ENCODE results near the gene ETS1.

DNA sequence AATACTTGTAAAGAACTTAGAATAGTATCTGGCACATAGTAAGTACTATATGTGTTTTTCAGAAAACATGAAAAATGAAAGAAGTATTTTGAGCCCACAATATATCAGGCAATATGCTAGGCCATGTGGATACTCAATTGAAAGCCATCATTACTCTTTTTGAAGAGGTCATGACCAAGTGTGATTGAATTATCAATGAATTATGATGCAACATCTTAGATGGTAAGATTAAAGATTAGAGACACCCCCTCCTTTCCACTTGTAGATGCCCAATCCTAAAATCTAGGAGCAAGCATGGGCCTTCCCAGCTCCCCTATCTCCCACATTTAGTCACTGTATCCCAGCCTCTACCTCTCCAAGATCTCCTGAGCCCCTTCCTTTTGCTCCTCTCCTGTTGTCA lies 154.4 kb downstream of the ETS1 start:
- TF ChIP-seq, protein P1, sequence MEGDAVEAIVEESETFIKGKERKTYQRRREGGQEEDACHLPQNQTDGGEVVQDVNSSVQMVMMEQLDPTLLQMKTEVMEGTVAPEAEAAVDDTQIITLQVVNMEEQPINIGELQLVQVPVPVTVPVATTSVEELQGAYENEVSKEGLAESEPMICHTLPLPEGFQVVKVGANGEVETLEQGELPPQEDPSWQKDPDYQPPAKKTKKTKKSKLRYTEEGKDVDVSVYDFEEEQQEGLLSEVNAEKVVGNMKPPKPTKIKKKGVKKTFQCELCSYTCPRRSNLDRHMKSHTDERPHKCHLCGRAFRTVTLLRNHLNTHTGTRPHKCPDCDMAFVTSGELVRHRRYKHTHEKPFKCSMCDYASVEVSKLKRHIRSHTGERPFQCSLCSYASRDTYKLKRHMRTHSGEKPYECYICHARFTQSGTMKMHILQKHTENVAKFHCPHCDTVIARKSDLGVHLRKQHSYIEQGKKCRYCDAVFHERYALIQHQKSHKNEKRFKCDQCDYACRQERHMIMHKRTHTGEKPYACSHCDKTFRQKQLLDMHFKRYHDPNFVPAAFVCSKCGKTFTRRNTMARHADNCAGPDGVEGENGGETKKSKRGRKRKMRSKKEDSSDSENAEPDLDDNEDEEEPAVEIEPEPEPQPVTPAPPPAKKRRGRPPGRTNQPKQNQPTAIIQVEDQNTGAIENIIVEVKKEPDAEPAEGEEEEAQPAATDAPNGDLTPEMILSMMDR (IDR thresholded peaks at IDR 0.05; ENCODE audit: low read depth, low read length), result no peak
- TF ChIP-seq EZH2phosphoT487 (IDR thresholded peaks at IDR 0.05; ENCODE audit: low read depth), result no peak
